A549 (cell line): ENCODE data around the gene UGT8.

Experiments used
- CHD2 ChIP-seq: fragments of 150-350 bp; IDR thresholded peaks from 2 replicates; pipeline ENCODE4 v1.6.1; 2014; ENCODE audit warnings: low read length; ENCODE audit not compliant: partially characterized antibody
- EP300 ChIP-seq, 2 experiments: fragments of >200 bp; sonication (Bioruptor Twin); formaldehyde crosslinking; IDR thresholded peaks; 2 replicates in 1 of 2; 3 replicates in 1 of 2; pipeline ENCODE4 v1.6.1; 2016 to 2017
- RAD21 ChIP-seq, 2 experiments: fragments of >200 bp in 1 of 2; sonication (Bioruptor Twin) in 1 of 2; formaldehyde crosslinking in 1 of 2; IDR thresholded peaks in 1 of 2; conservative IDR thresholded peaks in 1 of 2; 2 replicates in 1 of 2; 3 replicates in 1 of 2; pipeline ENCODE4 v1.6.1; 2012 to 2018; ENCODE audit warnings: inconsistent platforms in 1 of 2
- SMC3 ChIP-seq: fragments of >200 bp; sonication (Bioruptor Twin); formaldehyde crosslinking; IDR thresholded peaks from 3 replicates; pipeline ENCODE4 v1.6.1; 2018; ENCODE audit warnings: inconsistent platforms
- TF ChIP-seq, protein P1 (sequence below): fragments of >200 bp; sonication (Bioruptor Twin); formaldehyde crosslinking; IDR thresholded peaks from 3 replicates; pipeline ENCODE4 v1.5.1; 2016
- TF ChIP-seq, protein P2 (sequence below): IDR thresholded peaks from 2 replicates; pipeline ENCODE4 v1.6.1; 2012
- TF ChIP-seq, protein P3 (sequence below): fragments of 250-450 bp; sonication (Bioruptor Pico); IDR thresholded peaks from 2 replicates; pipeline ENCODE4 v1.5.0; 2021; ENCODE audit warnings: mild to moderate bottlenecking, moderate library complexity, borderline replicate concordance

DNA sequence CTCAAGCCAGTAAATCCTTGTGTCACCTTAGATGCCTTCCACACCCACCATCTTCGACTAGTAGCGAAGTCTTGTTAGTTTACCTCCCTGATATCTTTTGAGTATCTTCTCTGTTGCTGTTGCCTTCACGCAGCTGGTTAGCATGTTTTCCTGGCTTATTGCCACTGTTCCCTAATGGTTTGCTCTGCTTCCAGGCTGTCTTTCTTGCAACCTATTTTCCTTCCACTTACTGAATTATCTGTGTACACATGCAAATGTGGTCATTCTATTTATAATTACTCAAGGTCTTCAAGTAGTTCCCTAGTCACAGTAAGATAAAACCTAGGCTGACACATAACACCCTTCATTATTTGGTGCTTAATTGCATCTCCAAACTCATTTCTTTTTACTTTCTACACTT is 89.5 kb downstream of the UGT8 start:
- TF ChIP-seq SMC3 (no peak), CHD2 (no peak), RAD21 (conservative IDR thresholded peaks at IDR 0.05 in 1 of 2, IDR thresholded peaks at IDR 0.05 in 1 of 2) (no peak), EP300 (IDR thresholded peaks at IDR 0.05) (no peak)
- TF ChIP-seq, protein P1, sequence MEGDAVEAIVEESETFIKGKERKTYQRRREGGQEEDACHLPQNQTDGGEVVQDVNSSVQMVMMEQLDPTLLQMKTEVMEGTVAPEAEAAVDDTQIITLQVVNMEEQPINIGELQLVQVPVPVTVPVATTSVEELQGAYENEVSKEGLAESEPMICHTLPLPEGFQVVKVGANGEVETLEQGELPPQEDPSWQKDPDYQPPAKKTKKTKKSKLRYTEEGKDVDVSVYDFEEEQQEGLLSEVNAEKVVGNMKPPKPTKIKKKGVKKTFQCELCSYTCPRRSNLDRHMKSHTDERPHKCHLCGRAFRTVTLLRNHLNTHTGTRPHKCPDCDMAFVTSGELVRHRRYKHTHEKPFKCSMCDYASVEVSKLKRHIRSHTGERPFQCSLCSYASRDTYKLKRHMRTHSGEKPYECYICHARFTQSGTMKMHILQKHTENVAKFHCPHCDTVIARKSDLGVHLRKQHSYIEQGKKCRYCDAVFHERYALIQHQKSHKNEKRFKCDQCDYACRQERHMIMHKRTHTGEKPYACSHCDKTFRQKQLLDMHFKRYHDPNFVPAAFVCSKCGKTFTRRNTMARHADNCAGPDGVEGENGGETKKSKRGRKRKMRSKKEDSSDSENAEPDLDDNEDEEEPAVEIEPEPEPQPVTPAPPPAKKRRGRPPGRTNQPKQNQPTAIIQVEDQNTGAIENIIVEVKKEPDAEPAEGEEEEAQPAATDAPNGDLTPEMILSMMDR, result no peak
- TF ChIP-seq, protein P2, sequence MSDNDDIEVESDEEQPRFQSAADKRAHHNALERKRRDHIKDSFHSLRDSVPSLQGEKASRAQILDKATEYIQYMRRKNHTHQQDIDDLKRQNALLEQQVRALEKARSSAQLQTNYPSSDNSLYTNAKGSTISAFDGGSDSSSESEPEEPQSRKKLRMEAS, result no peak
- TF ChIP-seq, protein P3, sequence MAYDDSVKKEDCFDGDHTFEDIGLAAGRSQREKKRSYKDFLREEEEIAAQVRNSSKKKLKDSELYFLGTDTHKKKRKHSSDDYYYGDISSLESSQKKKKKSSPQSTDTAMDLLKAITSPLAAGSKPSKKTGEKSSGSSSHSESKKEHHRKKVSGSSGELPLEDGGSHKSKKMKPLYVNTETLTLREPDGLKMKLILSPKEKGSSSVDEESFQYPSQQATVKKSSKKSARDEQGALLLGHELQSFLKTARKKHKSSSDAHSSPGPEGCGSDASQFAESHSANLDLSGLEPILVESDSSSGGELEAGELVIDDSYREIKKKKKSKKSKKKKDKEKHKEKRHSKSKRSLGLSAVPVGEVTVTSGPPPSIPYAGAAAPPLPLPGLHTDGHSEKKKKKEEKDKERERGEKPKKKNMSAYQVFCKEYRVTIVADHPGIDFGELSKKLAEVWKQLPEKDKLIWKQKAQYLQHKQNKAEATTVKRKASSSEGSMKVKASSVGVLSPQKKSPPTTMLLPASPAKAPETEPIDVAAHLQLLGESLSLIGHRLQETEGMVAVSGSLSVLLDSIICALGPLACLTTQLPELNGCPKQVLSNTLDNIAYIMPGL, result no peak
